HL-60/S4 treated with retinoic acid at 250 ng/mL for 4 days and 3 days (cell line): Measurements from ENCODE around the gene AMBRA1.
"Not testable (repeated sequence)": the region's sequence is repeated elsewhere in the genome, so short reads cannot be mapped to it uniquely, and the experiment has no call there.

ENCODE experiments used
- in situ Hi-C: fragments of 300-500 bp; cut with MboI; formaldehyde crosslinking; loops from 2 replicates; pipeline ENCODE4 v1.7.0; 2022; ENCODE audit warnings: low sequenced_read_pairs

Gene AMBRA1

DNA sequence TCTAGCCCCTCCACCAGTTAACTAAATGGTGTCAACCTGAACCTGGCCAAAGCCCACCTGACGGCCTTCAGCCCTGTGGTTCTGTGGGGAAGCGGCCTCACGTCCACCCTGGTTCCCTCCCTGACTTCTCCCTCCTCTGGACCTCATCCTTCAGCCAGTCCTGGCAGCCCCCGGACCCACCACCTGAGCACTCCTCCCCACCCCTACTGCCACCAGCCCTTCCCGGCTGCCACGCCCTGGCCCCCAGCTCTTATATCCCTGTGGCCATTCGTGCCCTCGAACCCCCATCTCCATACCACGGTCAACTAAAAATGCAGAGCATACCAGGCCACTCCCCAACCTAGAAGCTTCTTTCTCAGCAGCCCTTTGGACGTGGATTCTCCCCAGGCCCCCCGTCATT lies 216.5 kb downstream of the AMBRA1 start:
- in situ Hi-C loops: no loop called here

DNA sequence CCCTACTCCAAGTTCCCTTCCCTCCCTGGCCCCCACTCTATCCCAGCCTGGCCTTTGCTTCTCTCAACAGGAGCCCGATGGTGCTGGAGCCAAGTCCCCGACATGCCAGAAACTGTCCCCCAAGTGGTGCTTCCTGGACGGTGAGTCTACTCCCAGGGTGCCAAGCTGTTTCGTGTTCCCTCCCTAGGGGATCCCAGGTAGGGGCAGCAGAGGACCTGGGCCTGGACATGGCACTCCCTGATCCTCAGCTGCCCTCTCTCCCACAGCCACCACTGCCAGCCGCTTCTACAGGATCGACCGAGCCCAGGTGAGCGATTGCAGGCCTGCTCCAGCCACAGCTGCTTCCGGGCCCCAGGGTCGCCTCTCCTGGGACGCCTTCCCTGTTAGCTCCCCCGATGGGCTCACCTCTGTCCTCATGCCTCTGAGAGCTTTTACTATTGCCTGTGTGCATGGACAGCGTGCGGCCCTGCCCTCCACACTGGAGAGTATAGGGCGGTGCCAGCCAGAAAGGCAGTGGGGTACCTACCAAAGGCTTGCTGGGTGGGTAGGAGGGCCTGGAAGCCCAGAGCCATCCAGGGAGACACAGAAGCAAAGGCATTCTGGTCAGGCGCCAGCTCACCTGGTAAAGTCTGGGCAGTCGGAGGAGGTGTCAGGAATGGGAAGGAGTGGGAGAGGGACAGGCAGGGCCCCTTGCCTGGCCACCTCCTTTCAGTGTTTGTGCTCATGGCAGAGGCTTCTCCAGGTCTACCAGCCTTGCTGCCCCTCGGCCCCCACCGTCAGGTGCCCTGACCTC lies 217.4 kb downstream of the AMBRA1 start:
- in situ Hi-C loops: no loop called here

DNA sequence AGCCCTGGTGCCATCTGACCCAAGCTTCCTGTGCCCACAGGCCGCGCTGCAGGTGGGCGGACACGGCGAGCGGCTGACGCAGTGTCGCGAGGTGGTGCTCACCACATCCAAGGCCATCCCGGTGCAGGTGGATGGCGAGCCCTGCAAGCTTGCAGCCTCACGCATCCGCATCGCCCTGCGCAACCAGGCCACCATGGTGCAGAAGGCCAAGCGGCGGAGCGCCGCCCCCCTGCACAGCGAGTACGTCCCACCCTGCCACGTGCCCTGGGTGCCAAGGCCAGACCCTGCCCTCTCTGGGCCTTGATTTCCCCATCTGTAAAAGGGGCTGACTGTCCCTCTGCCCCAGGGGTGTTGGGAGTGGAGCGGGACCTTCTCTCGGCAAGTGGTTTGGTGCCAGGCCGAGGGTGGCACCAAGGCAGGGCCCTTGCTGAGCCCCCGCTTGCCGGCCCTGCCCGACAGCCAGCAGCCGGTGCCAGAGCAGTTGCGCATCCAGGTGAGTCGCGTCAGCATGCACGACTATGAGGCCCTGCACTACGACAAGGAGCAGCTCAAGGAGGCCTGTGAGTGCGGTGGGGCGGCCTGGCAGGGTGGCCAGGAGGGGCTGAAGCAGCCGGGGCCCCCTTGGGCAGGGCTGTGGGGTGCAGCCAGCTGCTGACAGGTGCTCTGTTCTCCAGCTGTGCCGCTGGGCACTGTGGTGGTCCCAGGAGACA lies 218.3 kb downstream of the AMBRA1 start:
- in situ Hi-C loops: no loop called here

DNA sequence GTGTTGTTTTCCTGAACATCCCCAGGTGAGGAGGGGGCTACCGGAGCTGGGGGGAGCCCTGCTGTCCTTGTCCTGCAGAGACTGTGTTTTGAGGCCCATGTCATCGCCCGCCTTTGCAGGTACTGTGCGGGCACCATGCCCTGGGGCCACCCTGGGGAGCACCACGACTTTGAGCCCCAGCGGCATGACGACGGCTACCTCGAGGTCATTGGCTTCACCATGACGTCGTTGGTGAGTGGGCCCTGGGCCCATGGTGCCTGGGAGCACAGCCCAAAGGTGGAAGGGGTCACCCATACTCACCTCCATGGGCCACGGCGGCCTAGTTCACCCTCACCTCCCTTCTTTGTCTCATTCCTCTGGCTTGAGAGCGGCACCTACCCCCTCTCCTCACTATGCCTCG lies 219.0 kb downstream of the AMBRA1 start:
- in situ Hi-C loops: no loop called here

DNA sequence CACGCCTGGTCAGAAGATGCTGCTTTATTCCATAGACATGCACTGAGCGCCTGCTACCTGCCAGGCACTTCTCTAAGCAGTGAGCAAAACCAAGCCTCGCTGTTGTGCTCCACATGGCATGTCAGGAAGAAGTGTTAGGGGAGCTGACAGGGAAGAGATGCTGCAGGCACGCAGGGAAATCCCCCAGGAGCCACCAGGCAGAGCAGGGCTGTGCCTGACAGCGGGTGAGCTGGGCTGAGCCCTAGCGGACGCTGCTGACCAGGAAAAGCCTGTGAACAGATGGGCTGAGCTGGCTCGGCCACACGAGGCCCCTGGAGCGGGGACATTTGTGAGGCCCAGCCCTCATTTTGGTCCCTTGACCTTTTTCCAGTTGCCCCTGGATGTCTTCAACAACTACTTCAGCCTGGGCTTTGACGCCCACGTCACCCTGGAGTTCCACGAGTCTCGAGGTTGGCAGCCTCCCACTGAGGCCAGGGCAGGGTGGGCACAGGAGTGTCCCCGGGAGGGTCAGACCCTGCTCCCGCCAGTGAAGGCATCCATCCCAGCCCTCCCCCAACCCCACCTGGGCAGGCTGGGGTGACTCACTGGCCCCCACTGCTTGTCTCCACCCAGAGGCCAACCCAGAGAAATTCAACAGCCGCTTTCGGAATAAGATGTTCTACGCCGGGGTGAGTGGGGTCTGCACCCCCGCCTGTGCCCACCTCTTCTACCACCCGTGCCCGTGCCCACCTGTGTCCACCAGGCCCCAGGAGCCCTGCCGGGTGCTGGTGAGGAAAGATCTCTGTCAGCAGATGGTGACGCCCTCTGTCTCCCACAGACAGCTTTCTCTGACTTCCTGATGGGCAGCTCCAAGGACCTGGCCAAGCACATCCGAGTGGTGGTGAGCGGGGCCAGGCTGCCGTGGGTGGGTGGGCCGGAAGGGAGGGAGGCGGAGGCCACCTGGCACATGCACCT lies 219.8 kb downstream of the AMBRA1 start:
- in situ Hi-C loops: no loop called here

DNA sequence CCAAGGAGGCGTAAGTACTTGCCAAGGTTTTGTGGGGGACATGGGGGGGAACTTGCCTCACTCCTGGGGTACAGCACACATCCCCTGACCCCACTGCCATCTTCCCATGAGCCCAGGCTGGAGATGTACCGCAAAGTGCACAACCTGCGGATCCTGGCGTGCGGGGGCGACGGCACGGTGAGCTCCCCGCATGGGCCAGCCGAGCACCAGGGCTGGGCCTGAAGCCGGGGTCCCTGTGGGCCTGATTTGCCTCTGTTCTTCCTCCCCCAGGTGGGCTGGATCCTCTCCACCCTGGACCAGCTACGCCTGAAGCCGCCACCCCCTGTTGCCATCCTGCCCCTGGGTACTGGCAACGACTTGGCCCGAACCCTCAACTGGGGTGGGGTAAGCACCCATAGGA lies 221.3 kb downstream of the AMBRA1 start:
- in situ Hi-C loops: not testable (repeated sequence)

DNA sequence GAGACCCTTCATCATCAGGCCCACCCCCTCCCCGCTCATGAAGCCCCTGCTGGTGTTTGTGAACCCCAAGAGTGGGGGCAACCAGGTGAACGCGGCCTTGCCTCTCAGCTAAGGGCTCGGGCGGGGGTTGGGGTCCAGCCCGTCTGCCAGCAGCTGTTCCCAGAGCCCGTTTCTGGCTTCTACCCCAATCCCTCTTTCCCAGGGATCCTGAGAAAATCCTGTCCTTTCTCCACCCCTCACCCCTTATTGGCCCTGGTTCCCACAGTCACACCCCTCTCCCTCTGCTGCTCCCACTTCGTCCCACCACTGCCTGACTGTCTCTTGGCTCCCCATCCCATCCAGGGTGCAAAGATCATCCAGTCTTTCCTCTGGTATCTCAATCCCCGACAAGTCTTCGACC lies 221.7 kb downstream of the AMBRA1 start:
- in situ Hi-C loops: no loop called here

DNA sequence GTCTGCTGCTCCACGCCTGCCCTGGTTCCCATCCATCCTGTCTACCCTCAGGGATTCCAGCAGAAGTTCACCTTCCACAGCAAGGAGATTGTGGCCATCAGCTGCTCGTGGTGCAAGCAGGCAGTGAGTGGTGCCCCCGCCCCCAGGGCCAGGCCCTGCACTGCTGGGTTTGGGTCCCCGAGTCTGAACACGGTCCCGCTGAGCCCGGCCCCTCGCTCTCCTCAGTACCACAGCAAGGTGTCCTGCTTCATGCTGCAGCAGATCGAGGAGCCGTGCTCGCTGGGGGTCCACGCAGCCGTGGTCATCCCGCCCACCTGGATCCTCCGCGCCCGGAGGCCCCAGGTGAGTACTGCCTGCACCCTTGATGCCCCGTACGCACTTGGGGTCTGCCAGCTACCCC lies 222.6 kb downstream of the AMBRA1 start:
- in situ Hi-C loops: not testable (repeated sequence)

DNA sequence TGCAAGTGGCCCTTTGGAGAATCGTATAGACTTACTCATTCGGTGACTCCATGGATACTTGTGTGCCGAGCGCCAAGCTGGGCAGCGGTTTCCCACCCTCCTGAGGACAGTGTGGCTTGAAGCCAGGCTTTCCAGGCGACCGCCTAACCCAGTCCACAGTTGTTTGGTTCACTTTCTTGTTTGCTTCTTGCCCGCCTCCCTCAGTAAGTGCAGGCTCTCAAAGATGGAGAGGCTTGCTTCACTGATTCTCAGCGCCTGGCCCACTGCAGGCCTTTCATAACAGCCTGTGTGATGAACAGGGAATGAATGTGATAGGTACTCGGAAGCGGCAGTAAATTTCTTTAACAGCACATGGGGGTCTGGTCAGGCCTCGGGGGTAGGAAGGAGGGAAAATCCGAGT lies 223.6 kb downstream of the AMBRA1 start:
- in situ Hi-C loops: no loop called here

DNA sequence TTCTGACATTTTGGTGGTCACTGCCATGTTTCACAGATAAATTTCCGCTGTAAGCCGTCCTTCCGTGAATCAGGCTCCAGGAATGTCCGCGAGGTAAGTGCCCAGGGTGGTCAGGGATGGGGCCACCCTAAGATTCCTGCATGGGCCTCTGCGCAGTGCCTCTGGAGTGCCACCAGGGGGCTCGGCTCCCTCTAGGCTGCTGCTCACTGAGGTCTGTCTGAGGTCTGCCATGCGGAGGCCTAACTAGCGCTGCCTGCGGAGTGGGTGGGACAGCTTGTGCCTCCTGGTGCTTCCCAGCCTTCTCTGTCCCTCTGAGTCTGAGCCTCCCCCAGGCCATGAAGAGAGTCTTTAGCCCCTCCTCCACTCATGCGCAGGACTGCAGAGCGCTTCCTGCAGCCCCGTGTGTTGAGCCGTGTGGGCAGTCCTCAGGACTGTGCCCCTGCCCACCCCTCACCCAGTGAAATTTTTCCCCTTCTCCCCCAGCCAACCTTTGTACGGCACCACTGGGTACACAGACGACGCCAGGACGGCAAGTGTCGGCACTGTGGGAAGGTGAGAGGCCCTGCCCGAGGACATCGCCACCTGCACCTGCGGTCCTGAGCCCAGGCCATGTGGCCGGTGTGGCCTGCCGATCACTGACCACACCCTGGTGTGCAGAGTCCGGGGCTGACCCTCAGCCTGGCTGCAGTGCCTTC lies 224.2 kb downstream of the AMBRA1 start:
- in situ Hi-C loops: no loop called here

DNA sequence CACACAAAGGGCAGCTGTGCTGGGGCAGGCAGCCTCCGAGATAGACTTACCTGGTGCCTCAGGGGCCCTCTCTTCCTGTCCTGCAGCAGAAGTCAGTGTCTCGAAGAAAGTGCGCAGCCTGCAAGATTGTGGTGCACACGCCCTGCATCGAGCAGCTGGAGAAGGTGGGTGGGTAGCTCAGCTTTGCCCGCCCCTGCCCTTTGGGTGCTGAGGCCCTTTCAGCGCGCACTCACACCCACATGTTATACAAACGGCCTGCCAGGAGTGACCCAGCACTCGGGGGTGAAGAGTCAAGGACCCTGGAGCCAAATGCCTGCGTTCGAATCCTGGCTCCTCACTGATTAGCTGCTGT lies 225.9 kb downstream of the AMBRA1 start:
- in situ Hi-C loops: no loop called here

DNA sequence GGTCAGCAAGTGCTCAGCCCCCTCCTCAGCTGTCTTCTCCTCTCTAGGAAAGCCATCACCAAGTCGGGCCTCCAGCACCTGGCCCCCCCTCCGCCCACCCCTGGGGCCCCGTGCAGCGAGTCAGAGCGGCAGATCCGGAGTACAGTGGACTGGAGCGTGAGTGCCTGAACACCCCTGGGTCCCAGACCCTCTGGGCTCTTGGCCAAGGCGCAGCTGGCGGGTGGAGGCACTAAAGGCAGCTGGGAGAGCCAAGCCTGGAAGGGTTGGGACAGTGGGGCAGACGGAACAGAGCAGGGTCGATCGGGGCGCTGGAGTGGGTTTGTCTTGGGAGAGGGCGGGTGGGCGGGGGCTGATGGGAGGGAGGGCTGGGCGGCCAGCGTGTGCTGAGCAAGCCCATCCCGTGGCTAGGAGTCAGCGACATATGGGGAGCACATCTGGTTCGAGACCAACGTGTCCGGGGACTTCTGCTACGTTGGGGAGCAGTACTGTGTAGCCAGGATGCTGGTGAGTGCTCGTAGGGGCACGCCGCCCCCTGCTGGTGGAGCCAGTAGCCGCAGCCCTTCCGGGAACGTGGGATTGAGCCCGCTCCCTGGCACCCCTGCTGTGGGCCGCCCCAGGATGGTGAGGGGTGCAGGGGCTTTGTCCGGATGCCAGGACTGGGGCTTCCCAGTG lies 226.4 kb downstream of the AMBRA1 start:
- in situ Hi-C loops: no loop called here

DNA sequence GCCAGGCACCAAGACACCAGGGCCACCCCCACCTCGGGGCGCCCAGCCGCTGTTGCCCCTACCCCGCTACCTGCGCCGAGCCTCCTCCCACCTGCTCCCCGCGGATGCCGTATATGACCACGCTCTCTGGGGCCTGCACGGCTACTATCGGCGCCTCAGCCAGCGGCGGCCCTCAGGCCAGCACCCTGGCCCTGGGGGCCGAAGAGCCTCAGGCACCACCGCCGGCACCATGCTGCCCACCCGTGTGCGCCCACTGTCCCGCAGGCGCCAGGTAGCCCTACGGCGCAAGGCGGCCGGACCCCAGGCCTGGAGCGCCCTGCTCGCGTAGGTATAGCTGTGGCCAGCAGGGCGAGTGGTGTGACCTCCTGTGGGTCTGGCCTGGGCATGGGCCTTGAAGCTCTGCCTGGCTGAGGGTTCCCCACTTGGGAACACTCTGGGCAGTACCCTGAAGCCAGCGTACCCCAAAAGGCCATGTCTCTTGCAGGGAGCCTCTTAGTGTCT lies 227.1 kb downstream of the AMBRA1 start:
- in situ Hi-C loops: no loop called here

DNA sequence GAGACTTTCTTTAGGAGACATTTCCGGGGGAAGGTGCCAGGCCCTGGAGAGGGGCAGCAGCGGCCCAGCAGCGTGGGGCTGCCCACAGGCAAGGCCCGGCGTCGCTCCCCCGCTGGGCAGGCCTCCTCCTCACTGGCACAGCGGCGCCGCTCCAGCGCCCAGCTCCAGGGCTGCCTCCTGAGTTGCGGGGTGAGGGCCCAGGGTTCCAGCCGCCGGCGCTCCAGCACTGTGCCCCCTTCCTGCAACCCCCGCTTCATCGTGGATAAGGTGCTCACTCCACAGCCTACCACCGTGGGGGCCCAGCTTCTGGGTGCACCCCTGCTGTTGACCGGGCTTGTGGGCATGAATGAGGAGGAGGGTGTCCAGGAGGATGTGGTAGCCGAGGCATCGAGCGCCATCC lies 227.6 kb downstream of the AMBRA1 start:
- in situ Hi-C loops: no loop called here

DNA sequence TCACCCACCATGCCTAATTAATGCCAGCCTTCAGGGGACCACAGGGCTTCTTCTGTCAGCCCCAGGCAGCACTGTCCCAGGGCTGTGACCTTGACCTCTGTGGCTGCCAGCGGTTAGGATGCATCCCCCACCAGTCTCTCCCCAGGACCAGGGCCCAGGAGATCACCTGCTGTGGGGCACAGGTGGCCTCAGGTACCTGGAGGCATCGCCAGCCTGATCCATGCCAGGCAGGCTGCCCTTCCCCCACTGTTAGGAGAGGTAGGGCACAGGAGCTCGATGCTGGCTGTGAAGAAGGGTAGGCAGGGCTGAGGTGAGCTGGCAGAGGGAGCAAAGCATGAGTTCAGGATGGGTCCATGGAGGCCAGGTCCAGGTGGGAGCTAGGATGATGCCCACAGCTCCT lies 229.0 kb downstream of the AMBRA1 start:
- in situ Hi-C loops: no loop called here

DNA sequence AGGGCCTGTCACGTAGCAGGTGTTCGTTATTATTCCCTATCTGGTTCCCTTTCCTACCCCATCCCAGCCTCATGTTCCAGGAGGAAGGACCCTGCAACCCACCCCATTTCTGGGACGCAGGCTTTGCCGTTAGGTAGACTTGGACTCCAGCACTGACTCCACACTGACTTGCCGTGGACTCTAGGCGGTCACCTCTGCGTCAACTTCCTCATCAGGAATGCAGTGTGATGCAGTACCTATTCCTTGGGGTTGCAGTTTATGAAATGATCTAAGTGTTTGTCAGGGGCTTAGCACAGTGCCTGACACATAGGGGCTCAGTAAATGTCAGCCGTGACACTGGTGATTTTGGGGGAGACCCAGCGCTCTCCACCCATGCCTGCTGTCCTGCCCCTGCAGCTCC lies 229.8 kb downstream of the AMBRA1 start:
- in situ Hi-C loops: no loop called here

DNA sequence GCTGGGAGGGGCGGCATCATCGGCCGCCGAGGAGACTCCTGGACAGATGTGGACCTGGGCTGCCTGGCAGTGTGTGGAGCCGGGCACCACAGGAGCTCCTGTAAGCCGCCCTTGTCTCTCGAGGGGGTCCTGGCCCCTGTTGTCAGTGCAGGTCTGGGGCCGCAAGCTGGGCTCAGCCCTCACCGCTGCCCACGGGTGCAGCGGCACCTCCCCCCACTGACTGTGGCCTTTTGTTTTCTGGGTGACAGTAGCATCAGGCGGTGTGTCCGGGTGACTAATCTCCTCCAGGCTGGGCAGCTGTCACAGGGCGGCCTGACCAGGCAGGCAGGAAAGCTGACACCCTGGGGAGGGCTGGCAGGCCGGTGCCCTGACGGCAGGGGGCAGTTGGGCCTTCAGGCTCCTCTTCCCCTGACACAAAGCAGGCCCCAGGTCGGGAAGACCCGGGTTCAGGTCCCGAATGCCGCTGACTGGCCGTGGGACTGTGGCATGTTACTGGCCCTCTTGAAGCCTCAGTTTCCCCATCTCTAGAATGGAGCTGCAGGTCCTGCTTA lies 230.3 kb downstream of the AMBRA1 start:
- in situ Hi-C loops: no loop called here

DNA sequence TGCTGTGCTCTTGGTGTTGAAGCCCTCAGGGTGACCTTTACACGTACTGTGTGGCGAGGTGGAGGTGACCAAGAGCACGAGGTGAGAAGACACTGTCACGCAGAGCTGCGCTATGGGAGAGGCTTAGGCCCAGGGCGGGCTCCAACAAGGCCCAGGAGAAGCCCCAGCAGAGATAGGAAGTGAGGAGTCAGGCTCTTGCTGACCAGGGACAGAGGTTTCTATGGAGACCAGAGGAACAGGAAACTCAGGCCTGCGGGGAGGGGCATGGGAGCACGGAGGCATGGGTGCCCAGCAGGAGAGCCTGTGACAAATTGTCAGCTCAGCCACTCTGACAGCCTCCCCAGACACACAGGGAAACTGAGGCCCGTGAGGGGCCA lies 230.8 kb downstream of the AMBRA1 start:
- in situ Hi-C loops: no loop called here

DNA sequence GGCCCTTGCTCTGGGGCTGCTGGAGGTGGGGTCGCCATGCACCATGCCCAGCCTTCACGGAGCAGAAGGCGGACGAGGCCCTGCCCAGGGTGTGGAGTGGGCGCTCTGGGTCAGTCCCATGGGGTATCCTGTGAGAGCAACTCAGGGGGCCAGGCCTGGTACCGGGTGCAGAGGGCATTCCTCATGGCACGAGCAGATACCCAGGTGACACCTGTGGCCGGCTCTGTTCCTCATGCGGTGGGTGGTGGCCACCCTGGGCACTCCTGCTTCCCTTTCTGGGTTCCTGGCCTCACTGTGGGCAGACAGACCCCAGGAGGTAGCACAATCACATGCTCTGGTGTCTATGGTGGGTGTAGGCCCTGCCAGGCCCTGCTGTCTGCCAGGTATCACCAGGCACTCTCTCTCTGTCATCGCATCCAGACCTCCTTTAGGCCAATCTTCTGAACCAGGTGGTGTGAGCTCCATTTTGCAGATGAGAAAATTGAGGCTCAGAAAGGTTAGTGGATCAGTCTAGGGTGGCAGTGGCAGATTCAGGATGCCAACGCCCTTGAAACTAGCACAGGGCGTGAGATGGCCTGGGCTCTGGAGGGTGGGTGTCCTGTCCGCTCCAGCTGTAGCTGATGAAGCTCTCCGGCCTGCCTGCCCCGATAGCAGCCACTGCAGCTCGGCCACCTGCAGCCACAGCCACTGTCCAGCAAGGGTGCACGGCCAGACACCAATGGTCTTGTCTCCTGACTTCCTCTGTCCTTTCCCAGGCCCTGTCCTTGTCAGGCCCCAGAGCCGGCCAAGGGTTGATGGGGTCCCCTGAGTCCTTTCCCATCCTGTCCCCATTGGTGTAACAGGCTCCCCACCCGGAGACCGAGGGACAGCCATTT lies 231.4 kb downstream of the AMBRA1 start:
- in situ Hi-C loops: no loop called here
